GM18951 (cell line): Measurements from ENCODE around the gene OPN3.
"Not testable (repeated sequence)": the region's sequence is repeated elsewhere in the genome, so short reads cannot be mapped to it uniquely, and the experiment has no call there.

Experiments
- POLR2A ChIP-seq: IDR thresholded peaks from 4 replicates; pipeline ENCODE4 v1.6.1; 2011; ENCODE audit warnings: mild to moderate bottlenecking; ENCODE audit not compliant: insufficient read length, insufficient read depth; ENCODE audit errors: extremely low read depth
- in situ Hi-C: fragments of 300-500 bp; cut with MboI; formaldehyde crosslinking; loops from one replicate; pipeline ENCODE4 v1.12.0; 2022; ENCODE audit warnings: low sequenced_read_pairs, mixed read lengths, inconsistent platforms; ENCODE audit not compliant: unreplicated experiment

OPN3 gene

DNA sequence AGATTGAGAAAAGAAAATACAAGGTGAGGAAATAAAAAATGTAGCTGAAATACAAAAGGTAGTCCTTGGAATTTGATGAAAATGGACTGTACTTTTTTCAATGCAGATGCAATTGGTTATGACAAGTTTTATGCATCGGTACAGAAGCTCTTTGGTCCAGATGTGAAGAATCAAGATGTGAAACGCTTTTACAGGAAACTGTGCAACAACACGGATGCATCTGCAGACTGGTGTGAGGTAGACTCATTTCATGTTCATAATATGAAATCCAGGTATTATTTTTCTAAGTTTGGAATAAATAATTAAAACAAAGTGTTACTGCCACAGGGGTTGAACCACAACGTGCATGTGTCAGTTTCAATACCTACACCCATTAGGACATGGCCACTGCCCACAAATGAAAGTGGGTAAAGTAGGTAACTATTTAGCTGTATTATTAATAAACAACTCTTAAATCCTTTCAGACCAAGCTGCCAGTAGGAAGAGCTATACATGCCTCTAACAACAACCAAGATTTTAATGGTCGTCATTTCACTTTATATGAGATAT, 20.3 kb upstream of the OPN3 start:
- no peak for TF ChIP-seq POLR2A
- in situ Hi-C loops = no loop called here

DNA sequence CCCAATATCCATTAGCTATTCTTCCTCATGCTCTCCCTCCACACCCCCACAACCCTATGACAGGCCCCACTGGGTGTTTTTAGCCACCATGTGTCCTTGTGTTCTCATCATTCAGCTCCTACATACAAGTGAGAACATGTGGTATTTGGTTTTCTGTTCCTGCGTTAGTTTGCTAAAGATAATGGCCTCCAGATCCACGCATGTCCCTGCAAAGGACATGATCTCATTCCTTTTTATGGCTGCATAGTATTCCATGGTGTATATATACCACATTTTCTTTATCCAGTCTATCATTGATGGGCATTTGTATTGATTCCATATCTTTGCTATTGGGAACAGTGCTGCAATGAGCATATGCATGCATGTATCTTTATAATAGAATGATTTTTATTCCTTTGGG, 18.8 kb upstream of the OPN3 start:
- in situ Hi-C loops = not testable (repeated sequence)

DNA sequence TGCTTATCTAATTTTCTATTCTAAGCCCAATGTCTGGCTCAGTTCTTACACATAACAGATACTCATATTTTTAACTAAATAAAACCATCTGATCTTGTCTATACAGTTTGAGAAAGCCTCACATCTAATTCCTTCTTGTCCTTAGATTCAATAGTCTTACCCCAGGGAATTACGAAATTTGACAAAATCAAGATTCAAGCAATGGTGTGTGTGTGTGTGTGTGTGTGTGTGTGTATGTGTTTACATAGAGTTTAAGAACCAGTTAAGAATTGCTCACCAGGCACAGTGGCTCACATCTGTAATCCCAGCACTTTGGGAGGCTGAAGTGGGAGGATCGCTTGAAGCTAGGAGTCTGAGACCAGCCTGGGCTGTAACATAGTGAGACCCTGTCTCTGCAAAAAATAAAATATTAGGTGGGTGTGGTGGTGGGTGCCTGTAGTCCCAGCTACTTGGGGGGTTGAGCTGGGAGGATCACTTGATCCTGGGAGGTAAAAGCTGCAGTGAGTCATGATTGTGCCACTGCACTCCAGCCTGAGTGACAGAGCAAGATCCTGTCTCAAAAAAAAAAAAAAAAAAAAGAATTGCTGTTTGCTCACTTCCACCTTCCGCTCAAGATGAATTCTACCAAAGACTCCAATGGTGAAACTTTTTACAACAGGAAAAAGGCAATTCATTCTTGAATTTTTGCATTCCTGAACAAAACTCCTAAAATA, 18.1 kb upstream of the OPN3 start:
- TF ChIP-seq POLR2A = no peak
- in situ Hi-C loops = no loop called here

DNA sequence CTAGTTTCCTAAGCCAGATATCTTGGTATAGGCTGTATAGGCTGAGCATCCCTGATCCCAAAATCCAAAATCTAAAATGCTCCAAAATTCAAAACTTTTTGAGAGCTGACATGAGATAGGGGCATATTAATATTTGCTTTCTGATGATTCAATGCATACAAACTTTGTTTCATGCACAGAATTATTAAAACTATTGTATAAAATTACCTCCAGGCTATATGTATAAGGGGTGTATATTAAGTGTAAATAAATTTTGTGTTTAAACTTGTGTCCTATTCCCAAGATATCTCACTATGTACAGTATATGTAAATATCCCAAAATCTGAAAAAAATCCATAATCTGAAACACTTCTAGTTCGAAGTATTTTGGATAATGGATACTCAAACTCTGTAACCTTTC, 14.5 kb upstream of the OPN3 start:
- in situ Hi-C loops = no loop called here
- TF ChIP-seq POLR2A = no peak

DNA sequence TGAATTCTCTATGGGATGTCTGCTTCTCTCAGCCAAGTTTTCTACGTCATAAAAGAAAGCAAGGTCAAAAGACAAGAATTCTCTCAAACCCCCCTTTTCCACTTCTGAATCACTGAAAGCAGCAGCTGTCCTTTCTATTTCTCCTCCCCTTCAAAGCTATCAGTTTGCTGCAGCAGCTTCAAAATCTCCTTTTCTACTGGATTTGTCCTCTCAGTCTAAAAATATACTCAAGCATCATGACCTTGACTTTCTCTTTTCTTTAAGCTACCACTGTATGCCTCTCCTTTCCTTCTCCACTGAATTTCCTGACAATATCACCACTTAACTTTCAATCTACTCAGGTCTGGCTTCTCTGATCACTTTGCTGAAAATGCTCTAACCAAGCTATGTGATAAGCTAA, 13.8 kb upstream of the OPN3 start:
- TF ChIP-seq POLR2A = no peak
- in situ Hi-C loops = no loop called here

DNA sequence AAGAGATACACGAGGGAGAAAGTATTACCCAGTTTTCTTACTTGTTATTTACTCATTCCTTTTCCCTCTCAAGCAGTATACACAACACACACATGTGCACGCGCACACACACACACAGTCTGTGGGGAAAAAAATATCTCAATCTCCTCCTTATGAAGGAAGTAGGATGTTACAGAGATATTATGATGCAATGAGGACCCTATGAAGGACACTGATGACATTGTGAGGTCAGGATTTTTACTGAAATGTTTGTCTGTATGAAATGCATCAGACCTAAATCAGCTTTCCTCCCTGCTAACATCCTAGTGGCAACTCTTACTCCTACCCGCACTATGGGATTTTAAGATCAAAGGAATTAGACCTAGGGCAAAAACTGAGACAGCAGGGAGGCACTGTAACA, 11.8 kb upstream of the OPN3 start, which contains the start of gene WDR64:
WDR64 (plus strand) TSS at position 270 of the 400 bp plus-strand sequence. CDS start 204 bp downstream, outside the sequence.
- in situ Hi-C loops = no loop called here
- no peak for TF ChIP-seq POLR2A

DNA sequence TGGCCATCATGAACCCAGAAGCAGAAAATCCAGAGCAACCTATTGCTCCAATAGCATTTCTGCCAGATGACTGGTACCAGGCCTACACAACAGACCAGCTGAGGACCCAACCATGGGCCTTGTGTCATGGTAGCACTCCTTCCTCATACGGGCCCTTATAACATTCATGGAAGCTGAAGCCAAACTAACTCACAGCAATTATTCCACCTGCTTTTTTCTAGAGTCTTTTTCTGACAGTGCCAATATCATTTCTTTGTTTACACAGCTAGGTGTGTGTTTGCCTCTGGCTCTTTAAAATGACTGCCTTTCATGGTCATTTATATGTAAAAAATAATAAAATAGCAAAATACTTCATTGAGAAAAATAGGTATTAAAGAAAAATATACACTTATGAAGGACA, 8.0 kb upstream of the OPN3 start:
- in situ Hi-C loops = no loop called here
- no peak for TF ChIP-seq POLR2A

DNA sequence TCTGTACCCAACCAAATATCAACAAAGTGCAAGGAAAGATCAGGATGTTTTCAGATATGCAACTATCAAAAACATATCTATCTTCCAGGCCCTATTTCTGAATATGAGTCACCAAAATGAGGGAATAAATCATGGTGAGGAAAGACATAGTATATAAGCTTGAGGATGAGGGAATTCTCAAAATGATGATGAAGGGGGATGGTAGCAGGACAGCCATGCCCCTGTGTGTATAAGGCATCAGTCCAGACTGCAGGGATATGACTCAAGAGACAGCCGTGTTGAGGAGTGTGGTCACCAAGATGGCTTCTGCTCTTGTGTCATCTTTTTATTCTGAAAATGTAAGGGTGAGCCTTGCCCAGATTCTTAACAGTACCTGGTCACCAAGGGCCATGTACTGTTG, 7.5 kb upstream of the OPN3 start:
- in situ Hi-C loops = no loop called here
- no peak for TF ChIP-seq POLR2A

DNA sequence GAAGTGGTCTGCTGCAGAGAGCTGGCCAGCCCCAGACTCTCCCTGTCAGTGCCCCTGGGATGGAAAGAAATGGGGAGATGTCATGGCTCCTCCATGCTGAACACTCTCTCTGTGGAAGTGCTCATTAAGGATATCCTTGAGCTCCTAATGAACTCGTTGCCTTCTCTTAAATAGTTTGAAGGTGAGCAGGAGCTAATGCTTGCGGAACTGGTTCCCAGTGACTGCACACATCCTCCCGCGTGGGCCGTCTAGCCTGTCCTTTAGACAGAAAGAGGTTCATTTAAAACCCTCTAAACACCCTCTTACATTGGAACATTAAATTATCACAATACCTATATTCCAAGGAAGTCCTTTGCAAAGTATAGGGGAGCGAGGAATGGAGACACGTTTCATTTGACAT, 6.0 kb upstream of the OPN3 start:
- in situ Hi-C loops = no loop called here
- TF ChIP-seq POLR2A = no peak

DNA sequence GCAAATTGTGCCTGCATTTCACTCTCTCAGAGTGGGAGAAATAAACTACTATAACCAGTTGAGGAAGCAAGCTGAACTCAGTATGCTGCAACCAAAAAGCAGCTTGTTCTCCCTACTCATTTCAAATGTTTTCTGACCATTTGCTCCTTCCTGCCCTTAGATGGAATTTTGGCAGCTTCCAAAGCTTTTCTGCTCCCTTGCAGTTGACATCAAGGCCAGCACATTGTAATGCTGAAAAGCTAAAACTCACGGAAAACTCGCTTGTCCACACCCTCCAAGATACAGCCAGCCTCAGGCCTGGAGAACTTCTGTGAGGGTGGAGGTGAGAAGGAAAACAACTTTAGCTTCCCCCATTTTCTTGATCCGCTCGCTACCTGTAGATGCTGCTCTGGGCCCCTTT, 5.0 kb upstream of the OPN3 start:
- in situ Hi-C loops = no loop called here
- no peak for TF ChIP-seq POLR2A

DNA sequence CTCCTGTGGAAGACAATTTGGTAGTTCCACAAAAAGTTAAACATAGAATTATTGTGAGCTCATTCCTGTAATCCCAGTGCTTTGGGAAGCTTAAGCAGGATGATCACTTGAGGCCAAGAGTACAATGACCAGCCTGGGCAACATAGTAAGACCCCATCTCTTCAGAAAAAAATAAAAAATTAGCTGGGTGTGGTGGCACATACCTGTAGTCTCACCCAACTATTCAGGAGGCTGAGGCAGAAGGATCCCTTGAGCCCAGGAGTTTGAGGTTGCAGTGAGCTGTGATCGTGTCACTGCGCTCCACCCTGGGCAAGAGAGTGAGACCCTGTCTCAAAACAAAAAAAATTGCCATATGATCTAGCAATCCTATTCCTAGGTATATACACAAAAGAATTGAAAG, 4.1 kb upstream of the OPN3 start:
- in situ Hi-C loops = no loop called here
- TF ChIP-seq POLR2A = no peak

DNA sequence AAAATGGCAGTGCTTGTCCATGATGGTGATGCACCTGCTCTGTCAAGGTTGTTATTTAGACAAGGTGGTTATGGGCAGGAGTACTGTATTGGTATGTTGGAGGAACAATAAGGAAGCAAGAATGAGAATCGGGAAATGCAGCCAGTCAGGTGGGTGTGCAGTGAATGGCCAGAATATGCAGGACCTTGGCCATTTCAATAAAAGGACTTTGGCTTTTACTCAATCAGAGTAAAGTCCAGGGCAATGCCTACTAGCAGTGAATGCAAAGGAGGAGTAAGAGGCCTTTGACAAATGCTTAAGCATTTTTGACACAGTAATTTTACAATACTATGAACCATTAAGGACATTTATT, 2.4 kb upstream of the OPN3 start:
- no peak for TF ChIP-seq POLR2A

DNA sequence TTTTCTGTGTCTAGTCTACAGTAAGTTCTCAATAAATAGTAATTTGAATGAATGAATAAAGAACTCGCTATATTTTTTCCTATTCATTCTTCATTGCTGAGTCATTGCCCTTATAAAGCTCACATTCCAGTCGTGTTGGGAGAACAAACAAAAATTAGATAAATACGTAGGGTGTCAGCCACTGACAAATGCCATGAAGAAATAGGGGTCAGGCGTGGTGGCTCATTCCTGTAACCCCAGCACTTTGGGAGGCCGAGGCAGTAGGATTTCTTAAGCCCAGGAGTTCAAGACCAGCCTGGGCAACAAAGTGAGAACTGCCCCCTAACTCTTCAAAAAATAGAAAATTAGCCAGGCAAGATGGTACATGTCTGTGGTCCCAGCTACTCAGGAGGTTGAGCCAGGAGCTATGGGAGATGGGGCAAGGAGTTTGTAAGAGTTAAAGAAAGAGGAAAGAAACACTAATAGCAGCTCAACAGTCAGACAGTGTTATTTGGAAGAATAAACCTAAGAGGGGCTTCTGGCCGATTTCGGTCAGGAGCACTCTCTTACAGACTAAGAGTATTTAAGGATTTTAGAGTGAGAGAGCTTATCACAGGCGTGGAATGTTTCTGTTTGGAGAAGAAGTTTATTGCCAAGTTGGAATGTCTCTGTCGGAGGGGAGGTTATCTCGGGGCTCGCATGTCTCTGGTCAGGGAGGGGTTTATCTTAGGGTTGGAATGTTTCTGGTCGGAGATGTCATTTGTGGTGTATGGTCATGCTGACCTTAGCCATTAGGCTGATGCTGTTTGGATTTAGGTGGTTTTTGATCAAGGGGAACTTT, 1.8 kb upstream of the OPN3 start:
- TF ChIP-seq POLR2A = no peak
- in situ Hi-C loops = no loop called here

More for the DNA sequence above, 2.4 kb upstream of the OPN3 start:
- in situ Hi-C loops = no loop called here
